ENCODE results near the gene GRM7.

Gene GRM7

GRCh38 chr3:7382293-7383010 is 521.5 kb downstream of the GRM7 start:
- Histone ChIP-seq H3K9me3 (ENCODE audit: insufficient read depth, low read length) (no peaks in the 10 kb centered on the region), H3K4me2 (ENCODE audit: low read length) (no peak overlapping the region), H3K79me2 (ENCODE audit: low read length) (no peaks in the 10 kb centered on the region), H3K4me1 (ENCODE audit: low read length) (no peaks in the 10 kb centered on the region), H3K4me3 (ENCODE audit: low read length) (no peak overlapping the region), H3K36me3 (replicated peaks; ENCODE audit: low read depth, low read length) (no peaks in the 10 kb centered on the region), H4K20me1 (ENCODE audit: insufficient read depth, low read length) (no peaks in the 10 kb centered on the region), H3K9ac (ENCODE audit: low read length) (no peak overlapping the region), H3K27ac (ENCODE audit: low read length) (no peak overlapping the region), H3K27me3 (ENCODE audit: low read depth, low read length) (no peaks in the 10 kb centered on the region), H2AFZ (ENCODE audit: low read depth, low read length) (no peak overlapping the region)
- TF ChIP-seq CTCF (IDR thresholded peaks at IDR 0.05; ENCODE audit: low read depth, low read length) (no peak), EZH2phosphoT487 (IDR thresholded peaks at IDR 0.05; ENCODE audit: low read depth) (no peak)

GRCh38 chr3:7385635-7386034 is 524.7 kb downstream of the GRM7 start:
- H3K4me3 ChIP-seq (ENCODE audit: low read length), result no peak overlapping the region
- no peaks in the 10 kb centered on the region for H3K79me2 ChIP-seq (ENCODE audit: low read length)
- no peaks in the 10 kb centered on the region for H3K36me3 ChIP-seq (replicated peaks; ENCODE audit: low read depth, low read length)
- H3K4me1 ChIP-seq (ENCODE audit: low read length), result no peaks in the 10 kb centered on the region
- H3K4me2 ChIP-seq (ENCODE audit: low read length), result no peak overlapping the region
- no peaks in the 10 kb centered on the region for H4K20me1 ChIP-seq (ENCODE audit: insufficient read depth, low read length)
- H3K27me3 ChIP-seq (ENCODE audit: low read depth, low read length), result no peaks in the 10 kb centered on the region
- no peak overlapping the region for H3K27ac ChIP-seq (ENCODE audit: low read length)
- H3K9me3 ChIP-seq (ENCODE audit: insufficient read depth, low read length), result no peaks in the 10 kb centered on the region
- H2AFZ ChIP-seq (ENCODE audit: low read depth, low read length), result no peak overlapping the region
- H3K9ac ChIP-seq (ENCODE audit: low read length), result no peak overlapping the region
- TF ChIP-seq EZH2phosphoT487 (IDR thresholded peaks at IDR 0.05; ENCODE audit: low read depth) (no peak), CTCF (IDR thresholded peaks at IDR 0.05; ENCODE audit: low read depth, low read length) (no peak)

- no peak overlapping the region for H3K27ac ChIP-seq (ENCODE audit: low read length)
- H3K4me2 ChIP-seq (ENCODE audit: low read length), result no peak overlapping the region
- no peaks in the 10 kb centered on the region for H4K20me1 ChIP-seq (ENCODE audit: insufficient read depth, low read length)
- no peaks in the 10 kb centered on the region for H3K79me2 ChIP-seq (ENCODE audit: low read length)
- no peaks in the 10 kb centered on the region for H3K36me3 ChIP-seq (replicated peaks; ENCODE audit: low read depth, low read length)
- H3K4me1 ChIP-seq (ENCODE audit: low read length), result no peaks in the 10 kb centered on the region
- no peaks in the 10 kb centered on the region for H3K27me3 ChIP-seq (ENCODE audit: low read depth, low read length)
- no peak for TF ChIP-seq EZH2phosphoT487 (IDR thresholded peaks at IDR 0.05; ENCODE audit: low read depth)
- TF ChIP-seq CTCF (IDR thresholded peaks at IDR 0.05; ENCODE audit: low read depth, low read length), result no peak
- H3K9me3 ChIP-seq (ENCODE audit: insufficient read depth, low read length), result no peaks in the 10 kb centered on the region
- H3K9ac ChIP-seq (ENCODE audit: low read length), result no peak overlapping the region
- H2AFZ ChIP-seq (ENCODE audit: low read depth, low read length), result no peak overlapping the region
- no peak overlapping the region for H3K4me3 ChIP-seq (ENCODE audit: low read length)
Observed at GRCh38 chr3:7388026-7388425, 527.1 kb downstream of the GRM7 start.

GRCh38 chr3:7392206-7392605 is 531.3 kb downstream of the GRM7 start:
- Histone ChIP-seq H4K20me1 (ENCODE audit: insufficient read depth, low read length) (no peaks in the 10 kb centered on the region), H2AFZ (ENCODE audit: low read depth, low read length) (no peak overlapping the region), H3K4me2 (ENCODE audit: low read length) (no peak overlapping the region), H3K27me3 (ENCODE audit: low read depth, low read length) (no peaks in the 10 kb centered on the region), H3K9ac (ENCODE audit: low read length) (no peak overlapping the region), H3K4me3 (ENCODE audit: low read length) (no peak overlapping the region), H3K9me3 (ENCODE audit: insufficient read depth, low read length) (no peaks in the 10 kb centered on the region), H3K4me1 (ENCODE audit: low read length) (no peaks in the 10 kb centered on the region), H3K79me2 (ENCODE audit: low read length) (no peaks in the 10 kb centered on the region), H3K36me3 (replicated peaks; ENCODE audit: low read depth, low read length) (no peaks in the 10 kb centered on the region), H3K27ac (ENCODE audit: low read length) (no peak overlapping the region)
- TF ChIP-seq EZH2phosphoT487 (IDR thresholded peaks at IDR 0.05; ENCODE audit: low read depth) (no peak), CTCF (IDR thresholded peaks at IDR 0.05; ENCODE audit: low read depth, low read length) (no peak)
